ENCODE results near the gene POLR2C. TPM values are rescaled to one million over a fixed set of nuclear protein-coding genes. Genes with fewer than 3 reads are reported as not detected.

POLR2C gene
- total and polyA plus RNA-seq, 2 of the 13 experiments (the other 11 are each of a cell fraction or from before 2014, with no cell fraction given), result 104 to 216 TPM

DNA sequence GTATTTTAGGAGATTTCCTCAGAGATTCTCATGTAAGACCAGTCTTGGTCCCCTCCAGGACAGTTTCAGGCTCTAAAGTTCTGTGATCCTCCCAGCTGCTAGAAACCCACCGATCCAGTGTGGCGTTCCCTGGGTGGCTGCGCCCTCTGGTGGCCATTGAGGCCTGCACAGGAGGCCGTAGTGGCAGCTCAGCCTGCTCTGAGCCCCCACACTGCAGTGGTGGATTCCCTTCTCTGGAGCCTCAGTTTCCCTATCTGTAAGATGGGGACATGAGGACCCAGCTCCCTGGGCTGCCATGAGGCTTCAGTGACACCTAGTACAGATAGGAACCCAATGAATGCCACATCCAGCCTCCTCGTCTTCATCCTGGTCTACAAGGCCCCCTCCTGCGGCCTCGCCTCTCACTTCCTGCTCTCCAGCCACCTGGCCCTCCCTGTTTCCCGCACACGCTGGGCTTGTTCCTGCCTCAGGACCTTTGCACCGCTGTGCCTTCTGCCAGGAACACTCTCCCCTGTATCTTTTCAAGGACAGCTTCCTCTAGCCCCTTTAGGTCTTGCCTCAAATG is 57.4 kb downstream of the POLR2C start (continued):
- TF ChIP-seq SRY (CRISPR knock-in tag; IDR thresholded peaks at IDR 0.05), result 0 out of 2 replicates have a peak, but pooled peaks have one; percentile 40
- TF ChIP-seq, protein P1, sequence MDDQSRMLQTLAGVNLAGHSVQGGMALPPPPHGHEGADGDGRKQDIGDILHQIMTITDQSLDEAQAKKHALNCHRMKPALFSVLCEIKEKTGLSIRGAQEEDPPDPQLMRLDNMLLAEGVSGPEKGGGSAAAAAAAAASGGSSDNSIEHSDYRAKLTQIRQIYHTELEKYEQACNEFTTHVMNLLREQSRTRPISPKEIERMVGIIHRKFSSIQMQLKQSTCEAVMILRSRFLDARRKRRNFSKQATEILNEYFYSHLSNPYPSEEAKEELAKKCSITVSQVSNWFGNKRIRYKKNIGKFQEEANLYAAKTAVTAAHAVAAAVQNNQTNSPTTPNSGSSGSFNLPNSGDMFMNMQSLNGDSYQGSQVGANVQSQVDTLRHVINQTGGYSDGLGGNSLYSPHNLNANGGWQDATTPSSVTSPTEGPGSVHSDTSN (CRISPR knock-in tag; IDR thresholded peaks at IDR 0.05; ENCODE audit: borderline replicate concordance), result no peak
- TF ChIP-seq, protein P2, sequence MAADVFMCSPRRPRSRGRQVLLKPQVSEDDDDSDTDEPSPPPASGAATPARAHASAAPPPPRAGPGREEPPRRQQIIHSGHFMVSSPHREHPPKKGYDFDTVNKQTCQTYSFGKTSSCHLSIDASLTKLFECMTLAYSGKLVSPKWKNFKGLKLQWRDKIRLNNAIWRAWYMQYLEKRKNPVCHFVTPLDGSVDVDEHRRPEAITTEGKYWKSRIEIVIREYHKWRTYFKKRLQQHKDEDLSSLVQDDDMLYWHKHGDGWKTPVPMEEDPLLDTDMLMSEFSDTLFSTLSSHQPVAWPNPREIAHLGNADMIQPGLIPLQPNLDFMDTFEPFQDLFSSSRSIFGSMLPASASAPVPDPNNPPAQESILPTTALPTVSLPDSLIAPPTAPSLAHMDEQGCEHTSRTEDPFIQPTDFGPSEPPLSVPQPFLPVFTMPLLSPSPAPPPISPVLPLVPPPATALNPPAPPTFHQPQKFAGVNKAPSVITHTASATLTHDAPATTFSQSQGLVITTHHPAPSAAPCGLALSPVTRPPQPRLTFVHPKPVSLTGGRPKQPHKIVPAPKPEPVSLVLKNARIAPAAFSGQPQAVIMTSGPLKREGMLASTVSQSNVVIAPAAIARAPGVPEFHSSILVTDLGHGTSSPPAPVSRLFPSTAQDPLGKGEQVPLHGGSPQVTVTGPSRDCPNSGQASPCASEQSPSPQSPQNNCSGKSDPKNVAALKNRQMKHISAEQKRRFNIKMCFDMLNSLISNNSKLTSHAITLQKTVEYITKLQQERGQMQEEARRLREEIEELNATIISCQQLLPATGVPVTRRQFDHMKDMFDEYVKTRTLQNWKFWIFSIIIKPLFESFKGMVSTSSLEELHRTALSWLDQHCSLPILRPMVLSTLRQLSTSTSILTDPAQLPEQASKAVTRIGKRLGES (CRISPR knock-in tag; IDR thresholded peaks at IDR 0.05; ENCODE audit: borderline replicate concordance), result no peak
- TF ChIP-seq ZC3H4 (CRISPR knock-in tag; IDR thresholded peaks at IDR 0.05; ENCODE audit: borderline replicate concordance), result no peak
- TF ChIP-seq CBX2 (IDR thresholded peaks at IDR 0.05; ENCODE audit: low read depth, low read length), result no peak
- 0 out of 2 replicates have a peak, but pooled peaks have one; percentile 66 for TF ChIP-seq CBX2 (CRISPR knock-in tag; IDR thresholded peaks at IDR 0.05; ENCODE audit: low read depth)
- TF ChIP-seq SMAD3 (CRISPR knock-in tag; IDR thresholded peaks at IDR 0.05), result no peak
- TF ChIP-seq HNF4A (CRISPR knock-in tag; IDR thresholded peaks at IDR 0.05), result no peak; the same call in 1 of the 2 replicates
- TF ChIP-seq, protein P3, sequence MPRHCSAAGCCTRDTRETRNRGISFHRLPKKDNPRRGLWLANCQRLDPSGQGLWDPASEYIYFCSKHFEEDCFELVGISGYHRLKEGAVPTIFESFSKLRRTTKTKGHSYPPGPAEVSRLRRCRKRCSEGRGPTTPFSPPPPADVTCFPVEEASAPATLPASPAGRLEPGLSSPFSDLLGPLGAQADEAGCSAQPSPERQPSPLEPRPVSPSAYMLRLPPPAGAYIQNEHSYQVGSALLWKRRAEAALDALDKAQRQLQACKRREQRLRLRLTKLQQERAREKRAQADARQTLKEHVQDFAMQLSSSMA (CRISPR knock-in tag; IDR thresholded peaks at IDR 0.05), result no peak
- TF ChIP-seq ZNF382 (CRISPR knock-in tag; IDR thresholded peaks at IDR 0.05; ENCODE audit: borderline replicate concordance), result no peak
- TF ChIP-seq NBN (conservative IDR thresholded peaks at IDR 0.05), result no peak
- TF ChIP-seq ZNF776 (CRISPR knock-in tag; IDR thresholded peaks at IDR 0.05), result no peak
- TF ChIP-seq SNAI1 (CRISPR knock-in tag; IDR thresholded peaks at IDR 0.05; ENCODE audit: borderline replicate concordance), result no peak
- TF ChIP-seq, protein P4, sequence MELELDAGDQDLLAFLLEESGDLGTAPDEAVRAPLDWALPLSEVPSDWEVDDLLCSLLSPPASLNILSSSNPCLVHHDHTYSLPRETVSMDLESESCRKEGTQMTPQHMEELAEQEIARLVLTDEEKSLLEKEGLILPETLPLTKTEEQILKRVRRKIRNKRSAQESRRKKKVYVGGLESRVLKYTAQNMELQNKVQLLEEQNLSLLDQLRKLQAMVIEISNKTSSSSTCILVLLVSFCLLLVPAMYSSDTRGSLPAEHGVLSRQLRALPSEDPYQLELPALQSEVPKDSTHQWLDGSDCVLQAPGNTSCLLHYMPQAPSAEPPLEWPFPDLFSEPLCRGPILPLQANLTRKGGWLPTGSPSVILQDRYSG (CRISPR knock-in tag; IDR thresholded peaks at IDR 0.05), result no peak
- TF ChIP-seq, protein P5, sequence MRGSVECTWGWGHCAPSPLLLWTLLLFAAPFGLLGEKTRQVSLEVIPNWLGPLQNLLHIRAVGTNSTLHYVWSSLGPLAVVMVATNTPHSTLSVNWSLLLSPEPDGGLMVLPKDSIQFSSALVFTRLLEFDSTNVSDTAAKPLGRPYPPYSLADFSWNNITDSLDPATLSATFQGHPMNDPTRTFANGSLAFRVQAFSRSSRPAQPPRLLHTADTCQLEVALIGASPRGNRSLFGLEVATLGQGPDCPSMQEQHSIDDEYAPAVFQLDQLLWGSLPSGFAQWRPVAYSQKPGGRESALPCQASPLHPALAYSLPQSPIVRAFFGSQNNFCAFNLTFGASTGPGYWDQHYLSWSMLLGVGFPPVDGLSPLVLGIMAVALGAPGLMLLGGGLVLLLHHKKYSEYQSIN (CRISPR knock-in tag; IDR thresholded peaks at IDR 0.05; ENCODE audit: borderline replicate concordance), result no peak
- TF ChIP-seq TAF1 (CRISPR knock-in tag; IDR thresholded peaks at IDR 0.05), result no peak
- no peak for TF ChIP-seq ATF7 (IDR thresholded peaks at IDR 0.05)
- TF ChIP-seq ATF7 (CRISPR knock-in tag; IDR thresholded peaks at IDR 0.05), result no peak
- no peak for TF ChIP-seq SUZ12 (IDR thresholded peaks at IDR 0.05; ENCODE audit: low read depth, low read length)
- TF ChIP-seq PAWR (CRISPR knock-in tag; IDR thresholded peaks at IDR 0.05; ENCODE audit: borderline replicate concordance), result no peak
- no peak for TF ChIP-seq FOXP1 (IDR thresholded peaks at IDR 0.05)
- TF ChIP-seq FOXP1 (CRISPR knock-in tag; IDR thresholded peaks at IDR 0.05), result no peak
- TF ChIP-seq ZNF557 (CRISPR knock-in tag; IDR thresholded peaks at IDR 0.05), result no peak
- no peak for TF ChIP-seq JUND (CRISPR knock-in tag; IDR thresholded peaks at IDR 0.05)
- no peak for TF ChIP-seq NKX3-1 (CRISPR knock-in tag; IDR thresholded peaks at IDR 0.05)
- TF ChIP-seq, protein P6, sequence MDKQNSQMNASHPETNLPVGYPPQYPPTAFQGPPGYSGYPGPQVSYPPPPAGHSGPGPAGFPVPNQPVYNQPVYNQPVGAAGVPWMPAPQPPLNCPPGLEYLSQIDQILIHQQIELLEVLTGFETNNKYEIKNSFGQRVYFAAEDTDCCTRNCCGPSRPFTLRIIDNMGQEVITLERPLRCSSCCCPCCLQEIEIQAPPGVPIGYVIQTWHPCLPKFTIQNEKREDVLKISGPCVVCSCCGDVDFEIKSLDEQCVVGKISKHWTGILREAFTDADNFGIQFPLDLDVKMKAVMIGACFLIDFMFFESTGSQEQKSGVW (CRISPR knock-in tag; IDR thresholded peaks at IDR 0.05; ENCODE audit: borderline replicate concordance), result no peak
